ENCODE results near the gene DSCAM.

DSCAM gene

GRCh38 chr21:40668555-40669275 lies 178.2 kb downstream of the DSCAM start:
- in situ Hi-C loops (cut with MboI; ENCODE audit: low sequenced_read_pairs): no loop called here

GRCh38 chr21:40667967-40668366 lies 179.0 kb downstream of the DSCAM start:
- in situ Hi-C loops (cut with MboI; ENCODE audit: low sequenced_read_pairs): no loop called here

- in situ Hi-C loops (cut with MboI; ENCODE audit: low sequenced_read_pairs): no loop called here
These were observed 184.1 kb downstream of the DSCAM start for GRCh38 chr21:40662889-40663288.

- in situ Hi-C loops (cut with MboI; ENCODE audit: low sequenced_read_pairs): no loop called here
These were observed 186.5 kb downstream of the DSCAM start for GRCh38 chr21:40660461-40660860.

- in situ Hi-C loops (cut with MboI; ENCODE audit: low sequenced_read_pairs): no loop called here
These were observed 188.6 kb downstream of the DSCAM start for GRCh38 chr21:40658311-40658710.

- in situ Hi-C loops (cut with MboI; ENCODE audit: low sequenced_read_pairs): no loop called here
These were observed 194.5 kb downstream of the DSCAM start for GRCh38 chr21:40652436-40652835.

- in situ Hi-C loops (cut with MboI; ENCODE audit: low sequenced_read_pairs): no loop called here
These were observed 199.3 kb downstream of the DSCAM start for GRCh38 chr21:40647706-40648105.

- in situ Hi-C loops (cut with MboI; ENCODE audit: low sequenced_read_pairs): no loop called here
These were observed 200.3 kb downstream of the DSCAM start for GRCh38 chr21:40646651-40647050.

GRCh38 chr21:40641042-40641441 lies 205.9 kb downstream of the DSCAM start:
- in situ Hi-C loops (cut with MboI; ENCODE audit: low sequenced_read_pairs): no loop called here

- in situ Hi-C loops (cut with MboI; ENCODE audit: low sequenced_read_pairs): no loop called here
These were observed 206.6 kb downstream of the DSCAM start for GRCh38 chr21:40640266-40640789.

GRCh38 chr21:40639616-40640194 lies 207.3 kb downstream of the DSCAM start:
- in situ Hi-C loops (cut with MboI; ENCODE audit: low sequenced_read_pairs): no loop called here

- in situ Hi-C loops (cut with MboI; ENCODE audit: low sequenced_read_pairs): no loop called here
These were observed 208.3 kb downstream of the DSCAM start for GRCh38 chr21:40638466-40639251.

GRCh38 chr21:40636026-40636425 lies 210.9 kb downstream of the DSCAM start:
- in situ Hi-C loops (cut with MboI; ENCODE audit: low sequenced_read_pairs): no loop called here

GRCh38 chr21:40635391-40635790 lies 211.6 kb downstream of the DSCAM start:
- in situ Hi-C loops (cut with MboI; ENCODE audit: low sequenced_read_pairs): no loop called here

GRCh38 chr21:40634141-40634540 lies 212.8 kb downstream of the DSCAM start:
- in situ Hi-C loops (cut with MboI; ENCODE audit: low sequenced_read_pairs): no loop called here

GRCh38 chr21:40633048-40633447 lies 213.9 kb downstream of the DSCAM start:
- in situ Hi-C loops (cut with MboI; ENCODE audit: low sequenced_read_pairs): no loop called here

GRCh38 chr21:40631211-40631610 lies 215.7 kb downstream of the DSCAM start:
- in situ Hi-C loops (cut with MboI; ENCODE audit: low sequenced_read_pairs): no loop called here

- in situ Hi-C loops (cut with MboI; ENCODE audit: low sequenced_read_pairs): no loop called here
These were observed 221.0 kb downstream of the DSCAM start for GRCh38 chr21:40625991-40626390.

- in situ Hi-C loops (cut with MboI; ENCODE audit: low sequenced_read_pairs): no loop called here
These were observed 223.4 kb downstream of the DSCAM start for GRCh38 chr21:40623528-40623927.

- in situ Hi-C loops (cut with MboI; ENCODE audit: low sequenced_read_pairs): no loop called here
These were observed 224.4 kb downstream of the DSCAM start for GRCh38 chr21:40622531-40622930.

GRCh38 chr21:40620386-40621145 lies 226.4 kb downstream of the DSCAM start:
- in situ Hi-C loops (cut with MboI; ENCODE audit: low sequenced_read_pairs): no loop called here
